ENCODE results near the gene MYH16.

GRCh38 chr7:99289185-99289584, 16.5 kb downstream of the MYH16 start:
- TF ChIP-seq POLR2A (IDR thresholded peaks at IDR 0.05) = no peak
- TF ChIP-seq CTCF (IDR thresholded peaks at IDR 0.05) = no peak
